ENCODE measurements around the gene WFDC10B.
"Not testable (repeated sequence)": the region's sequence is repeated elsewhere in the genome, so short reads cannot be mapped to it uniquely, and the experiment has no call there.

WFDC10B gene

GRCh38 chr20:45685896-45686295 is 18.9 kb downstream of the WFDC10B start:
- H3K27ac ChIP-seq (ENCODE audit: low read length) = no peak overlapping the region
- TF ChIP-seq EZH2phosphoT487 (IDR thresholded peaks at IDR 0.05; ENCODE audit: low read depth) (no peak), CTCF (IDR thresholded peaks at IDR 0.05; ENCODE audit: low read depth, low read length) (no peak)
- no peak overlapping the region for H3K9ac ChIP-seq (ENCODE audit: low read length)
- no peaks in the 10 kb centered on the region for H3K36me3 ChIP-seq (replicated peaks; ENCODE audit: low read depth, low read length)
- H2AFZ ChIP-seq (ENCODE audit: low read depth, low read length) = no peak overlapping the region
- no peaks in the 10 kb centered on the region for H3K79me2 ChIP-seq (ENCODE audit: low read length)
- no peaks in the 10 kb centered on the region; the same call in 1 of the 2 replicates for H3K9me3 ChIP-seq (ENCODE audit: insufficient read depth, low read length)
- H3K4me3 ChIP-seq (ENCODE audit: low read length) = no peak overlapping the region
- no peaks in the 10 kb centered on the region for H3K4me1 ChIP-seq (ENCODE audit: low read length)
- H4K20me1 ChIP-seq (ENCODE audit: insufficient read depth, low read length) = no peaks in the 10 kb centered on the region
- H3K4me2 ChIP-seq (ENCODE audit: low read length) = no peak overlapping the region
- peaks cover 27% of the 10 kb centered on the region for H3K27me3 ChIP-seq (ENCODE audit: low read depth, low read length)

GRCh38 chr20:45679650-45680049 is 25.2 kb downstream of the WFDC10B start:
- Histone ChIP-seq H3K27ac (ENCODE audit: low read length) (no peak overlapping the region), H3K9ac (ENCODE audit: low read length) (no peak overlapping the region), H3K79me2 (ENCODE audit: low read length) (no peaks in the 10 kb centered on the region), H3K36me3 (replicated peaks; ENCODE audit: low read depth, low read length) (no peaks in the 10 kb centered on the region), H3K9me3 (ENCODE audit: insufficient read depth, low read length) (peaks cover 19% of the 10 kb centered on the region; the same call in 1 of the 2 replicates), H3K4me3 (ENCODE audit: low read length) (no peak overlapping the region), H3K27me3 (ENCODE audit: low read depth, low read length) (peaks cover 26% of the 10 kb centered on the region), H4K20me1 (ENCODE audit: insufficient read depth, low read length) (no peaks in the 10 kb centered on the region), H2AFZ (ENCODE audit: low read depth, low read length) (no peak overlapping the region), H3K4me2 (ENCODE audit: low read length) (no peak overlapping the region), H3K4me1 (ENCODE audit: low read length) (no peaks in the 10 kb centered on the region)
- TF ChIP-seq EZH2phosphoT487 (IDR thresholded peaks at IDR 0.05; ENCODE audit: low read depth) (no peak), CTCF (IDR thresholded peaks at IDR 0.05; ENCODE audit: low read depth, low read length) (no peak)

DNA sequence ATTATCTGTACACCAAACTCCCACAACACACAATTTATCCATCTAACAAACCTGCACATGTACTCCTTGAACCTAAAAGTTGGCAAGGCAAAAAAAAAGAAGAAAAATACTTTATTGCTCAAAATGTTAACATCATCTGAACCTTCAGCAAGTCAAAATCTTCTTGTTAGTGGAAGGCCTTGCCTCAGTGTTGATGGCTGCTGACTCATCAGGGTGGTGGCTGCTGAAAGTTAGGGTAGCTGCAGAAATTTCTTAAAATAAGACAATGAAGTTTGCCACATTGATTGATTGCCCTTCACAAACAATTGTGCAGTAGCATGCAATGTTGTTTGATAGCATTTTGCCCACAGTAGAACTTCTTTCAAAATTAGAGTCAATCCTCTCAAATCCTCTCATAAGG is 32.1 kb downstream of the WFDC10B start:
- Histone ChIP-seq H3K4me1 (ENCODE audit: low read length) (no peaks in the 10 kb centered on the region), H2AFZ (ENCODE audit: low read depth, low read length) (no peak overlapping the region), H3K4me3 (ENCODE audit: low read length) (no peak overlapping the region), H3K27ac (ENCODE audit: low read length) (no peak overlapping the region), H3K9me3 (ENCODE audit: insufficient read depth, low read length) (0 out of 2 replicates have a peak, but pooled peaks cover 5% of the 10 kb centered on the region), H3K79me2 (ENCODE audit: low read length) (no peaks in the 10 kb centered on the region), H3K9ac (ENCODE audit: low read length) (no peak overlapping the region), H3K27me3 (ENCODE audit: low read depth, low read length) (peaks cover 56% of the 10 kb centered on the region), H4K20me1 (ENCODE audit: insufficient read depth, low read length) (no peaks in the 10 kb centered on the region), H3K36me3 (replicated peaks; ENCODE audit: low read depth, low read length) (no peaks in the 10 kb centered on the region), H3K4me2 (ENCODE audit: low read length) (no peak overlapping the region)
- no peak for TF ChIP-seq EZH2phosphoT487 (IDR thresholded peaks at IDR 0.05; ENCODE audit: low read depth)
- TF ChIP-seq CTCF (IDR thresholded peaks at IDR 0.05; ENCODE audit: low read depth, low read length) = no peak

DNA sequence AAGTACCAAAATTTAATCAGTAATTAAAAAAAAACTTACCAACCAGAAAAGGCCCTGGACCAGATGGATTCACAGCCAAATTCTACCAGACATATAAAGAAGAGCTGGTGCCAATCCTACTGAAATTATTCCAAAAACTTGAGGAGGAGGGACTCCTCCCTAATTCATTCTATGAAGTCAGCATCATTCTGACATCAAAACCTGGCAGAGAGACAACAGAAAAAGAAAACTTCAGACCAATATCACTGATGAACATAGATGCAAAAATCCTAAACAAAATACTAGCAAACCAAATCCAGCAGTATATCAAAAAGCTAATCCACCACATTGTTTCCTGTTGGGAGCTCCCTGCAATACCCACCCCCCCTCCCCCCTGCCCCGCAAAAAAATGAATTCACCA is 34.7 kb downstream of the WFDC10B start, which contains the start of gene WFDC11:
TSS of gene WFDC11 (minus strand) at position 101 of the 400 bp plus-strand sequence. CDS start 19,639 bp downstream, outside the sequence.
- Histone ChIP-seq H3K4me1 (ENCODE audit: low read length) (no peaks in the 10 kb centered on the region), H3K4me3 (ENCODE audit: low read length) (no peak within 1 kb of the TSS), H4K20me1 (ENCODE audit: insufficient read depth, low read length) (no peaks in the 10 kb centered on the region), H3K9ac (ENCODE audit: low read length) (no peak within 1 kb of the TSS), H3K79me2 (ENCODE audit: low read length) (no peaks in the 10 kb centered on the region), H3K27me3 (ENCODE audit: low read depth, low read length) (peaks cover 53% of the 10 kb centered on the region), H2AFZ (ENCODE audit: low read depth, low read length) (no peak within 1 kb of the TSS), H3K36me3 (replicated peaks; ENCODE audit: low read depth, low read length) (no peaks in the 10 kb centered on the region), H3K9me3 (ENCODE audit: insufficient read depth, low read length) (no peaks in the 10 kb centered on the region), H3K27ac (ENCODE audit: low read length) (no peak within 1 kb of the TSS), H3K4me2 (ENCODE audit: low read length) (no peak within 1 kb of the TSS)
- TF ChIP-seq EZH2phosphoT487 (IDR thresholded peaks at IDR 0.05; ENCODE audit: low read depth) (no peak), CTCF (IDR thresholded peaks at IDR 0.05; ENCODE audit: low read depth, low read length) (no peak)

- H3K4me2 ChIP-seq (ENCODE audit: low read length); H3K4me3 ChIP-seq (ENCODE audit: low read length); H2AFZ ChIP-seq (ENCODE audit: low read depth, low read length); H3K27me3 ChIP-seq (ENCODE audit: low read depth, low read length); H3K9ac ChIP-seq (ENCODE audit: low read length); H4K20me1 ChIP-seq (ENCODE audit: insufficient read depth, low read length); H3K27ac ChIP-seq (ENCODE audit: low read length); H3K4me1 ChIP-seq (ENCODE audit: low read length); H3K36me3 ChIP-seq (replicated peaks; ENCODE audit: low read depth, low read length); H3K79me2 ChIP-seq (ENCODE audit: low read length); H3K9me3 ChIP-seq (ENCODE audit: insufficient read depth, low read length): not testable (repeated sequence)
Observed at GRCh38 chr20:45657038-45657437, 47.8 kb downstream of the WFDC10B start.

- not testable (repeated sequence) for H2AFZ ChIP-seq (ENCODE audit: low read depth, low read length); H3K4me2 ChIP-seq (ENCODE audit: low read length); H3K27ac ChIP-seq (ENCODE audit: low read length); H3K4me3 ChIP-seq (ENCODE audit: low read length); H3K9ac ChIP-seq (ENCODE audit: low read length); H3K9me3 ChIP-seq (ENCODE audit: insufficient read depth, low read length); H3K79me2 ChIP-seq (ENCODE audit: low read length); H3K27me3 ChIP-seq (ENCODE audit: low read depth, low read length); H3K4me1 ChIP-seq (ENCODE audit: low read length); H3K36me3 ChIP-seq (replicated peaks; ENCODE audit: low read depth, low read length); H4K20me1 ChIP-seq (ENCODE audit: insufficient read depth, low read length)
Observed at GRCh38 chr20:45651726-45652125, 53.1 kb downstream of the WFDC10B start.
